HCT116 (cell line): ENCODE results near the gene BATF3. TPM values are rescaled to one million over a fixed set of nuclear protein-coding genes. Genes with fewer than 3 reads are reported as not detected.
"Not testable (repeated sequence)": the region's sequence is repeated elsewhere in the genome, so short reads cannot be mapped to it uniquely, and the experiment has no call there.

ENCODE experiments used
- ATAC-seq: fragments of 200-7000 bp; cut with Tn5 transposase; 2 replicates; pipeline ENCODE4 v1.9.1; 2020; ENCODE audit warnings: mild to moderate bottlenecking, moderate library complexity
- BruUV-seq: library from RNA; stranded (reverse); fragments of 400-500 nt; replicated peaks from 2 replicates; lab custom pipeline; 2021; lab: Mats Ljungman, UMichigan
- CTCF ChIA-PET: fragments of 300-600 bp; sonication (Branson Sonifier 250); formaldehyde crosslinking; loops from one replicate; lab custom pipeline; 2021; ENCODE audit warnings: antibody characterized with exemption; lab: Charles Lee
- POLR2A ChIA-PET: fragments of 300-600, 350-600 bp; sonication (Branson Sonifier 250); formaldehyde crosslinking; loops from one replicate; lab custom pipeline; 2021; ENCODE audit warnings: antibody characterized with exemption; lab: Charles Lee
- RAD21 ChIA-PET, 2 experiments: fragments of 300-600 bp; sonication (Branson Sonifier 250); formaldehyde crosslinking; loops; one replicate each; lab custom pipeline; 2023; ENCODE audit warnings: low total read pairs in 2 of 2; ENCODE audit not compliant: uncharacterized antibody in 2 of 2, unreplicated experiment in 2 of 2, low non-redundant PET in 1 of 2; lab: Charles Lee
- DNase-seq: peaks from one replicate; pipeline ENCODE4 v3.0.0-alpha.2; 2010; ENCODE audit warnings: low read depth, low spot score
- H2AFZ ChIP-seq: fragments of 200-600 bp; shearing (Covaris generic), sonication (generic); 2 replicates; pipeline ENCODE4 v1.6.1; 2017; ENCODE audit warnings: low read depth, mixed run types, mixed read lengths, antibody characterized with exemption, low read length; ENCODE audit not compliant: poor library complexity, severe bottlenecking
- H3K27ac ChIP-seq: 2 replicates; pipeline ENCODE4 v1.5.1; 2012; ENCODE audit warnings: low read depth, low read length
- H3K27me3 ChIP-seq: fragments of 200-600 bp; sonication (generic); 2 replicates; pipeline ENCODE4 v1.6.1; 2016; ENCODE audit warnings: mixed run types, low read length, mixed read lengths; ENCODE audit not compliant: insufficient read depth
- H3K36me3 ChIP-seq, 2 experiments: fragments of 200-500 bp in 1 of 2; fragments of 200-600 bp in 1 of 2; sonication (Bioruptor generic) in 1 of 2; sonication (generic) in 1 of 2; 2 replicates each; pipeline versions ENCODE4 v1.5.1 to v1.6.1; 2014 to 2016; ENCODE audit warnings: low read length in 2 of 2, inconsistent platforms in 1 of 2, mixed read lengths in 1 of 2, mixed run types in 1 of 2; ENCODE audit not compliant: insufficient read depth in 2 of 2, control insufficient read depth in 1 of 2
- H3K4me1 ChIP-seq, 2 experiments: fragments of 200-600 bp in 1 of 2; sonication (generic) in 1 of 2; 2 replicates each; pipeline versions ENCODE4 v1.5.1 to v1.6.1; 2012 to 2017; ENCODE audit warnings: low read length in 2 of 2, inconsistent platforms in 1 of 2, mild to moderate bottlenecking in 1 of 2, mixed read lengths in 1 of 2, mixed run types in 1 of 2, moderate library complexity in 1 of 2; ENCODE audit not compliant: insufficient read depth in 2 of 2, control insufficient read depth in 1 of 2
- H3K4me2 ChIP-seq: fragments of 200-600 bp; sonication (generic); 2 replicates; pipeline ENCODE4 v1.6.1; 2017; ENCODE audit warnings: mixed run types, low read length, mixed read lengths
- H3K4me3 ChIP-seq, 2 experiments: fragments of 200-600 bp in 1 of 2; sonication (generic) in 1 of 2; replicated peaks in 1 of 2; 2 replicates each; pipeline ENCODE4 v1.5.1; 2011 to 2016; ENCODE audit warnings: low read length in 2 of 2, control low read depth in 1 of 2, low read depth in 1 of 2, mild to moderate bottlenecking in 1 of 2, mixed read lengths in 1 of 2, mixed run types in 1 of 2
- H3K79me2 ChIP-seq: fragments of 200-600 bp; sonication (generic); 2 replicates; pipeline ENCODE4 v1.6.1; 2017; ENCODE audit warnings: mild to moderate bottlenecking, mixed run types, low read length, moderate library complexity, mixed read lengths; ENCODE audit not compliant: insufficient read depth
- H3K9ac ChIP-seq: fragments of 200-600 bp; sonication (generic); 2 replicates; pipeline ENCODE4 v1.6.1; 2016; ENCODE audit warnings: low read length, mixed read lengths
- H3K9me2 ChIP-seq: fragments of 200-600 bp; sonication (generic), shearing (Covaris generic); 2 replicates; pipeline ENCODE4 v1.6.1; 2017; ENCODE audit warnings: mixed run types, mild to moderate bottlenecking, moderate library complexity; ENCODE audit not compliant: insufficient read depth
- H3K9me3 ChIP-seq, 2 experiments: fragments of 200-500 bp in 1 of 2; fragments of 200-600 bp in 1 of 2; sonication (Bioruptor generic) in 1 of 2; sonication (generic) in 1 of 2; 2 replicates each; pipeline ENCODE4 v1.6.1; 2014 to 2017; ENCODE audit warnings: low read length in 2 of 2, mixed read lengths in 2 of 2, inconsistent platforms in 1 of 2, low read depth in 1 of 2, mild to moderate bottlenecking in 1 of 2, mixed run types in 1 of 2, moderate library complexity in 1 of 2; ENCODE audit not compliant: control insufficient read depth in 1 of 2, insufficient read depth in 1 of 2
- H4K20me1 ChIP-seq: fragments of 200-600 bp; sonication (generic), shearing (Covaris generic); 2 replicates; pipeline ENCODE4 v1.6.1; 2017; ENCODE audit warnings: mixed run types, mild to moderate bottlenecking, moderate library complexity; ENCODE audit not compliant: insufficient read depth
- CBX3 ChIP-seq: IDR thresholded peaks from 2 replicates; pipeline ENCODE4 v1.6.1; 2012; ENCODE audit warnings: low read depth
- CEBPB ChIP-seq: IDR thresholded peaks from 2 replicates; pipeline ENCODE4 v1.6.1; 2012; ENCODE audit warnings: low read depth
- CTCF ChIP-seq, 3 experiments: fragments of 200-600 bp in 1 of 3; sonication (generic) in 1 of 3; IDR thresholded peaks in 2 of 3; conservative IDR thresholded peaks in 1 of 3; 2 replicates each; pipeline ENCODE4 v1.5.1; 2012 to 2017; ENCODE audit warnings: low read depth in 2 of 3, low read length in 2 of 3, antibody characterized with exemption in 1 of 3, borderline replicate concordance in 1 of 3, control low read depth in 1 of 3, mild to moderate bottlenecking in 1 of 3, mixed read lengths in 1 of 3, mixed run types in 1 of 3, moderate library complexity in 1 of 3; ENCODE audit not compliant: insufficient read depth in 1 of 3
- ELF1 ChIP-seq: IDR thresholded peaks from 2 replicates; pipeline ENCODE4 v1.6.1; 2012; ENCODE audit warnings: low read depth, borderline replicate concordance
- EZH2 ChIP-seq: fragments of 200-600 bp; sonication (generic); IDR thresholded peaks from 2 replicates; pipeline ENCODE4 v1.6.1; 2017; ENCODE audit warnings: antibody characterized with exemption, mixed run types
- FOSL1 ChIP-seq: IDR thresholded peaks from 2 replicates; pipeline ENCODE4 v1.6.1; 2012; ENCODE audit warnings: low read depth
- JUND ChIP-seq: IDR thresholded peaks from 2 replicates; pipeline ENCODE4 v1.6.1; 2012
- MAX ChIP-seq: IDR thresholded peaks from 2 replicates; pipeline ENCODE4 v1.6.1; 2012
- SIN3A ChIP-seq: IDR thresholded peaks from 2 replicates; pipeline ENCODE4 v1.6.1; 2012; ENCODE audit warnings: low read depth
- YY1 ChIP-seq: IDR thresholded peaks from 2 replicates; pipeline ENCODE4 v1.6.1; 2011; ENCODE audit warnings: low read length, low read depth, moderate library complexity, mild to moderate bottlenecking; ENCODE audit not compliant: insufficient replicate concordance; ENCODE audit errors: extremely low read depth
- ZFX ChIP-seq: fragments of 450-650 bp; IDR thresholded peaks from 2 replicates; pipeline ENCODE4 v1.6.1; 2017
- intact Hi-C: fragments of 100-400 bp; cut with micrococcal nuclease; formaldehyde crosslinking; loops from 2 replicates; pipeline ENCODE4 v1.10.0; 2022
- total RNA-seq: library from RNA; stranded (reverse); gene quantifications from one replicate; pipeline ENCODE4 v1.2.1, GENCODE V29; 2021; ENCODE audit not compliant: unreplicated experiment
- TF ChIP-seq, protein P1 (sequence below): IDR thresholded peaks from 2 replicates; pipeline ENCODE4 v1.6.1; 2012

Gene BATF3
- total RNA-seq, 1 experiment from 2014 or later: 4.8 TPM

- H3K9me3 ChIP-seq: no peaks in the 10 kb centered on the region
- POLR2A ChIA-PET: no interaction called here
- TF ChIP-seq ELF1: no peak
- TF ChIP-seq, protein P1, sequence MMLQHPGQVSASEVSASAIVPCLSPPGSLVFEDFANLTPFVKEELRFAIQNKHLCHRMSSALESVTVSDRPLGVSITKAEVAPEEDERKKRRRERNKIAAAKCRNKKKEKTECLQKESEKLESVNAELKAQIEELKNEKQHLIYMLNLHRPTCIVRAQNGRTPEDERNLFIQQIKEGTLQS: no peak
- no peak for TF ChIP-seq JUND
- TF ChIP-seq SIN3A: no peak
- no peak for TF ChIP-seq FOSL1
- TF ChIP-seq EZH2: no peak
- TF ChIP-seq CEBPB: no peak
- no peak for TF ChIP-seq YY1
- no peak for TF ChIP-seq CBX3
- no peak for TF ChIP-seq ZFX
- TF ChIP-seq MAX: no peak
- TF ChIP-seq CTCF (IDR thresholded peaks at IDR 0.05 in 2 of 3, conservative IDR thresholded peaks at IDR 0.05 in 1 of 3; ENCODE audit: borderline replicate concordance in 1 of 3, insufficient read depth in 1 of 3, low read depth in 2 of 3, low read length in 2 of 3): no peak
- CTCF ChIA-PET: no interaction called here
- RAD21 ChIA-PET: no interaction called here
- no peaks in the 10 kb centered on the region for H3K79me2 ChIP-seq
- no peak for ATAC-seq
- H3K36me3 ChIP-seq: no peaks in the 10 kb centered on the region
- no peak overlapping the region for H3K4me3 ChIP-seq
- no peaks in the 10 kb centered on the region for H4K20me1 ChIP-seq
- intact Hi-C loops: no loop called here
- no peak overlapping the region for H3K27ac ChIP-seq
- no peak for DNase-seq
- H3K4me2 ChIP-seq: no peak overlapping the region
- no TSS peak for BruUV-seq
- no peaks in the 10 kb centered on the region for H3K9me2 ChIP-seq
- no peak overlapping the region for H3K9ac ChIP-seq
- no peak overlapping the region for H2AFZ ChIP-seq
- H3K27me3 ChIP-seq: no peaks in the 10 kb centered on the region
- H3K4me1 ChIP-seq: no peaks in the 10 kb centered on the region
Measured at GRCh38 chr1:212712451-212713303, 13.0 kb upstream of the BATF3 start.

- H2AFZ ChIP-seq, H3K9me2 ChIP-seq, H3K27ac ChIP-seq, H3K9ac ChIP-seq, H4K20me1 ChIP-seq, DNase-seq, ATAC-seq, H3K36me3 ChIP-seq, H3K79me2 ChIP-seq, POLR2A ChIA-PET, RAD21 ChIA-PET, H3K4me3 ChIP-seq, H3K4me1 ChIP-seq, BruUV-seq, intact Hi-C loops, H3K27me3 ChIP-seq, CTCF ChIA-PET, H3K4me2 ChIP-seq, H3K9me3 ChIP-seq: not testable (repeated sequence)
Measured at GRCh38 chr1:212711974-212712373, 12.3 kb upstream of the BATF3 start.
